Mesenchymal stem cell (in vitro differentiated cells and primary cell): ENCODE measurements around the gene CELSR1.

Experiments
- DNase-seq: peaks from one replicate; pipeline ENCODE4 v3.0.0-alpha.2; 2013
- H2AFZ ChIP-seq: one replicate; pipeline ENCODE4 v1.6.1; 2013; ENCODE audit warnings: low read depth, mild to moderate bottlenecking, control low read depth, inconsistent platforms, low read length, moderate library complexity
- H2AK5ac ChIP-seq: 2 replicates; pipeline ENCODE4 v1.6.1; 2013; ENCODE audit warnings: low read length, moderate library complexity, mild to moderate bottlenecking, inconsistent platforms; ENCODE audit not compliant: severe bottlenecking
- H2BK120ac ChIP-seq: one replicate; pipeline ENCODE4 v1.6.1; 2013; ENCODE audit warnings: low read depth, mild to moderate bottlenecking, inconsistent platforms, low read length, moderate library complexity
- H2BK12ac ChIP-seq, 2 experiments: one replicate each; pipeline ENCODE4 v1.6.1; 2013; ENCODE audit warnings: inconsistent platforms in 2 of 2, low read length in 2 of 2, mild to moderate bottlenecking in 2 of 2, moderate library complexity in 2 of 2, control low read depth in 1 of 2
- H2BK15ac ChIP-seq: one replicate; pipeline ENCODE4 v1.6.1; 2013; ENCODE audit warnings: mild to moderate bottlenecking, low read depth, inconsistent platforms; ENCODE audit not compliant: poor library complexity, severe bottlenecking
- H2BK5ac ChIP-seq: 2 replicates; pipeline ENCODE4 v1.6.1; 2013; ENCODE audit warnings: low read depth, mild to moderate bottlenecking, low read length, control low read depth, inconsistent platforms; ENCODE audit not compliant: poor library complexity, severe bottlenecking
- H3K14ac ChIP-seq, 2 experiments: one replicate each; pipeline ENCODE4 v1.6.1; 2013; ENCODE audit warnings: inconsistent platforms in 2 of 2, low read length in 2 of 2, control low read depth in 1 of 2, mild to moderate bottlenecking in 1 of 2, moderate library complexity in 1 of 2
- H3K18ac ChIP-seq, 2 experiments: one replicate each; pipeline ENCODE4 v1.6.1; 2013; ENCODE audit warnings: inconsistent platforms in 2 of 2, low read length in 2 of 2, control low read depth in 1 of 2, low read depth in 1 of 2, mild to moderate bottlenecking in 1 of 2
- H3K23ac ChIP-seq, 2 experiments: one replicate each; pipeline ENCODE4 v1.6.1; 2013; ENCODE audit warnings: inconsistent platforms in 2 of 2, low read length in 2 of 2, mild to moderate bottlenecking in 2 of 2, moderate library complexity in 2 of 2, control low read depth in 1 of 2
- H3K27ac ChIP-seq: 2 replicates; pipeline ENCODE4 v1.5.1; 2013; ENCODE audit warnings: mild to moderate bottlenecking, moderate library complexity, low read length, control low read depth, inconsistent platforms; ENCODE audit not compliant: poor library complexity, severe bottlenecking
- H3K27me3 ChIP-seq, 2 experiments: 2 replicates each; pipeline versions ENCODE4 v1.6.1 to v1.7.0; 2013; ENCODE audit warnings: low read length in 2 of 2, mild to moderate bottlenecking in 2 of 2, moderate library complexity in 2 of 2, control low read depth in 1 of 2, inconsistent platforms in 1 of 2; ENCODE audit not compliant: control insufficient read depth in 1 of 2, insufficient read depth in 1 of 2
- H3K36me3 ChIP-seq, 2 experiments: 2 replicates each; pipeline versions ENCODE4 v1.6.1 to v1.7.0; 2013; ENCODE audit warnings: low read length in 2 of 2, control low read depth in 1 of 2, inconsistent platforms in 1 of 2, low read depth in 1 of 2, mild to moderate bottlenecking in 1 of 2; ENCODE audit not compliant: insufficient read depth in 2 of 2, control insufficient read depth in 1 of 2
- H3K4ac ChIP-seq, 2 experiments: one replicate each; pipeline ENCODE4 v1.6.1; 2013; ENCODE audit warnings: inconsistent platforms in 2 of 2, low read length in 2 of 2, mild to moderate bottlenecking in 2 of 2, moderate library complexity in 2 of 2, control low read depth in 1 of 2, low read depth in 1 of 2
- H3K4me1 ChIP-seq: 2 replicates; pipeline ENCODE4 v1.6.1; 2013; ENCODE audit warnings: low read depth, low read length, control low read depth; ENCODE audit not compliant: control insufficient read depth, insufficient read depth
- H3K4me2 ChIP-seq: 2 replicates; pipeline ENCODE4 v1.6.1; 2013; ENCODE audit warnings: low read length, mild to moderate bottlenecking, inconsistent platforms; ENCODE audit not compliant: poor library complexity, severe bottlenecking
- H3K4me3 ChIP-seq, 2 experiments: 2 replicates each; pipeline versions ENCODE4 v1.5.1 to v1.7.0; 2013; ENCODE audit warnings: low read length in 2 of 2, mild to moderate bottlenecking in 2 of 2, control low read depth in 1 of 2, low read depth in 1 of 2; ENCODE audit not compliant: insufficient read depth in 1 of 2
- H3K79me1 ChIP-seq: replicated peaks from 2 replicates; pipeline ENCODE4 v1.6.1; 2013; ENCODE audit warnings: mild to moderate bottlenecking, control low read depth, low read length, inconsistent platforms; ENCODE audit not compliant: poor library complexity, severe bottlenecking
- H3K9ac ChIP-seq: 2 replicates; pipeline ENCODE4 v1.7.0; 2013; ENCODE audit warnings: mild to moderate bottlenecking, low read length, moderate library complexity
- H3K9me3 ChIP-seq: 2 replicates; pipeline ENCODE4 v1.7.0; 2013; ENCODE audit warnings: mild to moderate bottlenecking, low read length; ENCODE audit not compliant: control insufficient read depth
- H4K8ac ChIP-seq: one replicate; pipeline ENCODE4 v1.6.1; 2013; ENCODE audit warnings: inconsistent platforms, mild to moderate bottlenecking, low read length, moderate library complexity
- H4K91ac ChIP-seq: one replicate; pipeline ENCODE4 v1.6.1; 2013; ENCODE audit warnings: mild to moderate bottlenecking, low read length, inconsistent platforms
- WGBS: methylation state at CpG from one replicate; pipeline ENCODE4 v1.1.7; 2013; ENCODE audit warnings: mixed read lengths; 5-methylcytosine and 5-hydroxymethylcytosine counted together

Gene CELSR1

DNA sequence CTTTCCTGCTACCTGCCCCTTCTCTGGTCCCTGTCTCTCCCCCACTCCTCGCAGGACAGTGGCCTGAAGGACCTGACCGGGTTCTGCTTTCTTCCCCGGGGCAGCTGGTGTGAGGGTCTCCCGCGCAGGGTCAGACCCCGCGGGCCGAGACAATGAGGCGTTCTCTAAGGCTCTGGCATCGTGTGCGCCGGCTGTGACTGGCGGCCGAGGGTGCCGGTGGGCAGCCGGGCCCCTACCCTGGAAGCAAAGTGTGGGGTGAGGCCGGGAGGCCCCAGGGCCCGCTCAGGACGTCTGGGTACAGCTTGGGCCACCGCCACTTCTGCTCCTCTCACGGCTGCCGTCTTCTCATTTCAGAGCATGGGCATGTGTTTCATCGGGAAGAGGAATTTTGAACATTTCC is 185.7 kb downstream of the CELSR1 start:
- Histone ChIP-seq H3K4ac (no peak overlapping the region), H3K18ac (no peak overlapping the region), H3K9me3 (no peaks in the 10 kb centered on the region), H3K36me3 (peaks cover 90 to 93% of the 10 kb centered on the region in 2 experiments), H2AFZ (no peak overlapping the region), H2BK5ac (no peak overlapping the region), H3K79me1 (peaks cover 50% of the 10 kb centered on the region), H4K91ac (no peak overlapping the region), H3K23ac (no peak overlapping the region), H2BK120ac (no peak overlapping the region), H3K14ac (no peak overlapping the region), H3K9ac (no peak overlapping the region), H3K27ac (no peak overlapping the region), H2AK5ac (no peak overlapping the region), H3K4me1 (peaks cover 25% of the 10 kb centered on the region), H4K8ac (no peak overlapping the region), H2BK15ac (no peak overlapping the region), H2BK12ac (no peak overlapping the region), H3K27me3 (no peaks in the 10 kb centered on the region), H3K4me3 (no peak overlapping the region), H3K4me2 (no peak overlapping the region)
- WGBS, result 96% methylated on average over 23 of the region's 23 CpGs
- no peak for DNase-seq

DNA sequence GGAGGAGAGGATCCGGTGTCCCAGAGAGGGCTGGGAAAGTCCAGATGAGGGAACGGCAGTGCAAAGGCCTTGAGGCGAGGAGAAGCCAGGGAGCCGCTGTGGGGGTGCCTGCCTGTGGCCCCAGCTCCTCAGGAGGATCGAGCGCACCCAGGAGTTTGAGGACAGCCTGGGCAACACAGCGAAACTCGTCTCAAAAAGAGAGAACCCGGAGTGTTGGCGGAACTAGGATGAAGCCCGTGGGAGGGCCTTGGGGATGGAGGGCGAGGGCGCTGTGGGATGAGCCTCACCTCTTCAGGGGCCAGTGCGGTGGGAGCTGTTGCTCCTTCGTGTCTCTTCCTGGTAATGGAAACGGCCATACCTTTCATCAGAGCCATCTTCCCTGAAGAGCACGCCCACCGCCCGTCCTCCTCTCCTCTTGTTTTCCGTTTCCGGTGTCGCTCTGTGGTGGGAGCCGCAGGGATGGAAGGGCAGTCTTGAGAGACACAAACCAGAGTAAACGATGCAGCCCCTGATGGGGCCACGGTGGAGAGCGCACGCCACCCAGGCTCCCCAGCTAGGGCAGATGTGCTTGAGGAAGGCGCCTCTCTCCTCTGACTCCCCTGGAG is 186.2 kb downstream of the CELSR1 start:
- Histone ChIP-seq H3K14ac (no peak overlapping the region), H2BK120ac (no peak overlapping the region), H4K91ac (no peak overlapping the region), H3K18ac (no peak overlapping the region), H3K4me2 (no peak overlapping the region), H3K23ac (no peak overlapping the region), H3K4ac (no peak overlapping the region), H2AK5ac (no peak overlapping the region), H2BK5ac (no peak overlapping the region), H4K8ac (no peak overlapping the region), H3K4me1 (peaks cover 25% of the 10 kb centered on the region), H3K9me3 (no peaks in the 10 kb centered on the region), H3K79me1 (peaks cover 55% of the 10 kb centered on the region), H2AFZ (no peak overlapping the region), H3K9ac (no peak overlapping the region), H3K27ac (no peak overlapping the region), H2BK12ac (no peak overlapping the region), H3K36me3 (peaks cover 89 to 96% of the 10 kb centered on the region in 2 experiments), H2BK15ac (no peak overlapping the region), H3K4me3 (no peak overlapping the region), H3K27me3 (no peaks in the 10 kb centered on the region)
- DNase-seq, result no peak
- WGBS, result 95% methylated on average over 28 of the region's 28 CpGs

DNA sequence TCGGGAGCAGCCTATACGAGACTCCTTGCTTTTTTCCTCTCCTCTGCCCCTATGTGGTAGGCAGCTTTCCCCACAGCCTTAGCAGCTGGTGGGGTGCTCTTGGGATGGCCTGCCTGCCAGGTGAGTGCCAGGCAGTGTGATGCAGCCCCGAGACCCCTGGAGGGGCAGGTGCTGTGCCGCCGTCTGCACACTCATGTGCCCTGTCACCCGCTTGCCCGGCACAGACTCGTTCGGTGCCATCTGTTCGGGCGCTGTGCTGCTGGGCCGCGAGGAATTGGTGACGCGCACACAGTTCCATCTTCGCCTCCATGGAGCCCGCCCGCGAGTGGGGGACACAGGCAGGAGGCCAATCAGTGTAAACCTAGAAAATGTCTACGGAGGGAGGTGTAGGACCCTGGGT is 186.8 kb downstream of the CELSR1 start:
- Histone ChIP-seq H3K4ac (no peak overlapping the region), H2BK12ac (no peak overlapping the region), H3K27ac (no peak overlapping the region), H3K23ac (no peak overlapping the region), H3K4me2 (no peak overlapping the region), H4K8ac (no peak overlapping the region), H2BK5ac (no peak overlapping the region), H3K14ac (no peak overlapping the region), H2BK120ac (no peak overlapping the region), H3K4me3 (no peak overlapping the region), H3K27me3 (no peaks in the 10 kb centered on the region), H2AK5ac (no peak overlapping the region), H3K18ac (no peak overlapping the region), H3K36me3 (peaks cover 86 to 96% of the 10 kb centered on the region in 2 experiments), H4K91ac (no peak overlapping the region), H2BK15ac (no peak overlapping the region), H3K9ac (no peak overlapping the region), H2AFZ (no peak overlapping the region), H3K4me1 (peaks cover 24% of the 10 kb centered on the region), H3K79me1 (peaks cover 53% of the 10 kb centered on the region), H3K9me3 (no peaks in the 10 kb centered on the region)
- 97% methylated on average over 20 of the region's 20 CpGs for WGBS
- no peak for DNase-seq

DNA sequence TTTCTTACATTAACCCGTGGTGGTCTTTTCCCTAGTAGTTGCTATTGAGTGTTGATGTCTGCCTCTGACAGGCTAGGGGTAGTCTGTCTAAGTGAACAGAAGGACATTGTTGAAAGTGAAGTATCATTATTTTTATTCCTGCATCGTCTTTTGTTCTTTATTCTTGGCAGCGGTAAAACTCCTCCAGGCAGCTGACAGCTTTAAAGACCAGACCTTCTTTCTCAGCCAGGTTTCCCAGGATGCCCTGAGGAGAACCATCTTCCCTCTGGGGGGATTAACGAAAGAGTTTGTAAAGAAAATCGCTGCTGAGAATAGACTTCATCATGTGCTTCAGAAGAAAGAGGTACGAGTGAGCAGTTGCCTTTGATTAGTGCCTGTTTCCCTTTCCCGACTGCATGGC is 187.3 kb downstream of the CELSR1 start:
- Histone ChIP-seq H4K91ac (no peak overlapping the region), H3K9ac (no peak overlapping the region), H3K4me2 (no peak overlapping the region), H2BK15ac (no peak overlapping the region), H3K27me3 (no peaks in the 10 kb centered on the region), H3K27ac (no peak overlapping the region), H2AK5ac (no peak overlapping the region), H4K8ac (no peak overlapping the region), H3K18ac (no peak overlapping the region), H3K4ac (no peak overlapping the region), H2BK120ac (no peak overlapping the region), H3K14ac (no peak overlapping the region), H2BK5ac (no peak overlapping the region), H3K23ac (no peak overlapping the region), H2AFZ (no peak overlapping the region), H3K4me1 (peaks cover 22% of the 10 kb centered on the region), H3K4me3 (no peak overlapping the region), H2BK12ac (no peak overlapping the region), H3K79me1 (peaks cover 54% of the 10 kb centered on the region), H3K36me3 (peaks cover 83 to 98% of the 10 kb centered on the region in 2 experiments), H3K9me3 (no peaks in the 10 kb centered on the region)
- 99% methylated on average over 7 of the region's 7 CpGs for WGBS
- DNase-seq, result no peak
